NOMO-1 treated with dmso at 0.1 percent for 144 hours (cell line): ENCODE results near the gene ABLIM3.

Source experiments
- DNase-seq: peaks from one replicate; lab custom pipeline; 2025; ENCODE audit not compliant: unreplicated experiment; lab: John Stamatoyannopoulos, UW

The ABLIM3 gene

GRCh38 chr5:149156435-149157083 lies 15.3 kb downstream of the ABLIM3 start:
- no peak for DNase-seq

- DNase-seq, result no peak
Measured at GRCh38 chr5:149157330-149157729, 16.0 kb downstream of the ABLIM3 start.

- no peak for DNase-seq
Measured at GRCh38 chr5:149160291-149160787, 19.0 kb downstream of the ABLIM3 start.

GRCh38 chr5:149161026-149161687 lies 19.9 kb downstream of the ABLIM3 start:
- no peak for DNase-seq

GRCh38 chr5:149161850-149162249 lies 20.6 kb downstream of the ABLIM3 start:
- no peak for DNase-seq

GRCh38 chr5:149162401-149163084 lies 21.2 kb downstream of the ABLIM3 start:
- DNase-seq, result no peak

- no peak for DNase-seq
Measured at GRCh38 chr5:149164731-149165130, 23.4 kb downstream of the ABLIM3 start.

- no peak for DNase-seq
Measured at GRCh38 chr5:149166128-149166527, 24.8 kb downstream of the ABLIM3 start.

GRCh38 chr5:149166591-149167100 lies 25.4 kb downstream of the ABLIM3 start:
- no peak for DNase-seq

GRCh38 chr5:149168276-149168906 lies 27.1 kb downstream of the ABLIM3 start:
- DNase-seq, result no peak

- DNase-seq, result no peak
Measured at GRCh38 chr5:149170299-149170698, 29.0 kb downstream of the ABLIM3 start.

GRCh38 chr5:149172261-149172660 lies 31.0 kb downstream of the ABLIM3 start:
- no peak for DNase-seq

GRCh38 chr5:149172709-149173505 lies 31.6 kb downstream of the ABLIM3 start:
- no peak for DNase-seq

GRCh38 chr5:149174847-149175234 lies 33.5 kb downstream of the ABLIM3 start:
- DNase-seq, result no peak

- no peak for DNase-seq
Measured at GRCh38 chr5:149175346-149176105, 34.2 kb downstream of the ABLIM3 start.

- no peak for DNase-seq
Measured at GRCh38 chr5:149177339-149177843, 36.1 kb downstream of the ABLIM3 start.

- no peak for DNase-seq
Measured at GRCh38 chr5:149177911-149178565, 36.7 kb downstream of the ABLIM3 start.

GRCh38 chr5:149181732-149182131 lies 40.4 kb downstream of the ABLIM3 start:
- DNase-seq, result no peak

GRCh38 chr5:149182241-149182640 lies 40.9 kb downstream of the ABLIM3 start:
- no peak for DNase-seq
